Duodenal mucosa (tissue), 2 donors: ENCODE results near the gene MINK1.
"Not testable (repeated sequence)": the region's sequence is repeated elsewhere in the genome, so short reads cannot be mapped to it uniquely, and the experiment has no call there.

ENCODE experiments used
- H3K27ac ChIP-seq: one replicate; pipeline ENCODE4 v1.7.0; 2013; ENCODE audit warnings: low read depth, low read length
- H3K27me3 ChIP-seq, 2 donors: one replicate each; pipeline ENCODE4 v1.7.0; 2013; ENCODE audit warnings: low read length in 2 of 2, control low read depth in 1 of 2; ENCODE audit not compliant: insufficient read depth in 2 of 2, control insufficient read depth in 1 of 2
- H3K36me3 ChIP-seq, 2 donors: one replicate each; pipeline ENCODE4 v1.7.0; 2013; ENCODE audit warnings: low read length in 2 of 2, control low read depth in 1 of 2; ENCODE audit not compliant: insufficient read depth in 2 of 2, control insufficient read depth in 1 of 2
- H3K4me1 ChIP-seq, 2 donors: one replicate each; pipeline ENCODE4 v1.7.0; 2013; ENCODE audit warnings: low read length in 2 of 2, control low read depth in 1 of 2; ENCODE audit not compliant: insufficient read depth in 2 of 2, control insufficient read depth in 1 of 2
- H3K4me3 ChIP-seq, 2 donors: one replicate each; pipeline ENCODE4 v1.7.0; 2013; ENCODE audit warnings: low read length in 2 of 2, low read depth in 1 of 2
- H3K9ac ChIP-seq, 2 donors: one replicate each; pipeline ENCODE4 v1.7.0; 2013; ENCODE audit warnings: low read length in 2 of 2, low read depth in 1 of 2
- H3K9me3 ChIP-seq, 2 donors: one replicate each; pipeline ENCODE4 v1.7.0; 2013; ENCODE audit warnings: low read length in 2 of 2, control low read depth in 1 of 2; ENCODE audit not compliant: control insufficient read depth in 1 of 2

The MINK1 gene

DNA sequence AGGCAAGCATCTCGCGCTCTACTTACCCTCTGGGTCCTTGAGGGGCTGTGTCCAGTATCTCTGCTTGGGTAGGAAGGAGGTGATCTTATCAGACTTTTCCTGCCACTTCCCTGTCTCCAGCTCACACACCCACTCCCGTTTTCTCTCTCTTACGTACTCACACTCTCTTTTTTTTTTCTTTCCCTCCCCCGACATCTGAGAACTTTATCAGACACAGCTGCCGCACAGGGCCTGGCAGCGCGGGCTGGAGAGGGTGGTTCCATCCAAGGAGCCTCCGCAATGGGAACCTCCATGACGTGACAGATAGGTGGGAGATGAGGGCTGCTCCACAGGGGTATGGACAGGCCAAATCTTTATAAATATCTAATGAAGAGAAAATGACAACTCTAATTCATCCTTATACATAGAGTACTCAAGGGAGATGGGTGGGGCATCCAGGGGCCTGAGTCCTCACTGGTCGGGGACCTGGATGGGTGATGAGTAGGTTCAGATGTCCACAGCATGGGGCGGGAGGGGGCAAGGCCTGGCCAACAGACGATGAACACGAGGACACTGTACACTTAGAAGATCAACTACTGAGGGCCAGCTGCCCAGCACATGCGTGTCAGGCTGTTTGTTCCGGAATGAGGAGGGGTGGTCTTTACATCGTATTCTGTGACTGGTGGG is 23.3 kb downstream of the MINK1 start:
- Histone ChIP-seq H3K9ac (no peak overlapping the region), H3K9me3 (no peaks in the 10 kb centered on the region), H3K36me3 (peaks cover 5 to 27% of the 10 kb centered on the region in 2 donors), H3K27me3 (no peaks in the 10 kb centered on the region), H3K4me1 (peaks cover 25 to 26% of the 10 kb centered on the region in 2 donors), H3K27ac (no peak overlapping the region), H3K4me3 (no peak overlapping the region)

GRCh38 chr17:4856937-4857314 is 23.8 kb downstream of the MINK1 start:
- Histone ChIP-seq H3K27me3 (no peaks in the 10 kb centered on the region), H3K4me3 (no peak overlapping the region), H3K27ac (no peak overlapping the region), H3K36me3 (peaks cover 5 to 31% of the 10 kb centered on the region in 2 donors), H3K9ac (no peak overlapping the region), H3K9me3 (no peaks in the 10 kb centered on the region), H3K4me1 (peaks cover 21 to 23% of the 10 kb centered on the region in 2 donors)

DNA sequence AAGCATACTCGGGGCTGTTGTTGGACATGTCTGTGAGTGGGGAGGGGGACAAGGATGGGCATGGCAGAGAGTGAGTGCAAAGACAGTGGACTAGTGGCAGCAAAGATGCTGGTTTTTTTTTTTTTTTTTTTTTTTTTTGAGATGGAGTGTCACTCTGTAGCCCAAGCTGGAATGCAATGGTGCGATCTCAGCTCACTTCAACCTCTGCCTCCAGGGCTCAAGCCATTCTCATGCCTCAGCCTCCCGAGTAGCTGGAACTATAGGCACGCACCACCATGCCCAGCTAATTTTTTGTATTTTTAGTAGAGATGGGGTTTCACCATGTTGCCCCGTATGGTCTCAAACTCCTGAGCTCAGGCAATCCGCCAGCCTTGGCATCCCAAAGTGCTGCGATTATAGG is 24.2 kb downstream of the MINK1 start:
- not testable (repeated sequence) for H3K9me3 ChIP-seq, H3K27ac ChIP-seq, H3K4me3 ChIP-seq, H3K9ac ChIP-seq, H3K27me3 ChIP-seq
- H3K4me1 ChIP-seq: peaks cover 18 to 19% of the 10 kb centered on the region in 2 donors
- H3K36me3 ChIP-seq: peaks cover 5 to 34% of the 10 kb centered on the region in 2 donors

GRCh38 chr17:4858068-4858881 is 25.1 kb downstream of the MINK1 start:
- H3K27me3 ChIP-seq: no peaks in the 10 kb centered on the region
- H3K36me3 ChIP-seq: peaks cover 5 to 37% of the 10 kb centered on the region in 2 donors
- H3K27ac ChIP-seq: no peak overlapping the region
- no peak overlapping the region for H3K4me3 ChIP-seq
- no peaks in the 10 kb centered on the region for H3K9me3 ChIP-seq
- H3K9ac ChIP-seq: no peak overlapping the region
- peaks cover 16 to 17% of the 10 kb centered on the region in 2 donors for H3K4me1 ChIP-seq

GRCh38 chr17:4858882-4859260 is 25.7 kb downstream of the MINK1 start:
- Histone ChIP-seq H3K4me1 (peaks cover 16 to 17% of the 10 kb centered on the region in 2 donors), H3K27ac (no peak overlapping the region), H3K9me3 (no peaks in the 10 kb centered on the region), H3K36me3 (peaks cover 5 to 37% of the 10 kb centered on the region in 2 donors), H3K9ac (no peak overlapping the region), H3K27me3 (no peaks in the 10 kb centered on the region), H3K4me3 (no peak overlapping the region)

DNA sequence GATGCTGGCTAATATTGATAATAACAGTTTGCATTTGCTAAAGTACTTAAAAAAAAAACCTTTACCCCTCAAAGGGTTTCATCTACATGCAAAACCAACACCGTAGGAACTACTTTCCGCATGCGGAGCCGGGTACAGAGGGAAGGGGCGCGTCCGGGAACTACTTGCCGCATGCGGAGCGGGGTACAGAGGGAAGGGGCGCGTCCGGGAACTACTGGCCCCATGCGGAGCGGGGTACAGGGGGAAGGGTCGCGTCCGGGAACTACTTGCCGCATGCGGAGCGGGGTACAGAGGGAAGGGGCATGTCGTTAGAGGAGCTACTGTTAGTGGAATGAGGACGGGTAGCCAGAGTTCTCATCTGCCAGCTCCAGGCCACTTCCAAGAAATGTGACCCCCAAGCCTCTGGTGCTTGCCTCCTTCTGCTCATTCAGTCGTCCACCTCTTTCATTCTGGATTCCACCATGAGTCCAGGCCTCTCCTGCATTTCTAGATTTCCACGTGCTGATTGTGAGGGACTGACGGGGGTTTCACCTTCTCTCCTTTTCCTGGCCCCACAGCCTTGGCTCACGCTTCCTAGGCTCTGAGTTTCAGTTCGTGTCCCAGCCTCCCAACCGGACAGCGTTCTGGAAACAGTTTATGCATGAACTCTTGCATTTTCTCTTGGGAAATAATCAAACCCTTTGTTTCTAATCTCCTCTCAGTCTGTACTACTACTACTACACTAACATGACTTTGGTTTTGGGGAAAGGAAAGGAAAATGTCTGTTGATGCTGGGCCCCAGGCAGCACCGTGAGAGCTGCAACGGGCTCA is 26.9 kb downstream of the MINK1 start:
- Histone ChIP-seq H3K9ac (no peak overlapping the region), H3K9me3 (no peaks in the 10 kb centered on the region), H3K4me1 (peaks cover 16 to 17% of the 10 kb centered on the region in 2 donors), H3K4me3 (no peak overlapping the region), H3K36me3 (peaks cover 5 to 34% of the 10 kb centered on the region in 2 donors), H3K27me3 (no peaks in the 10 kb centered on the region), H3K27ac (no peak overlapping the region)

DNA sequence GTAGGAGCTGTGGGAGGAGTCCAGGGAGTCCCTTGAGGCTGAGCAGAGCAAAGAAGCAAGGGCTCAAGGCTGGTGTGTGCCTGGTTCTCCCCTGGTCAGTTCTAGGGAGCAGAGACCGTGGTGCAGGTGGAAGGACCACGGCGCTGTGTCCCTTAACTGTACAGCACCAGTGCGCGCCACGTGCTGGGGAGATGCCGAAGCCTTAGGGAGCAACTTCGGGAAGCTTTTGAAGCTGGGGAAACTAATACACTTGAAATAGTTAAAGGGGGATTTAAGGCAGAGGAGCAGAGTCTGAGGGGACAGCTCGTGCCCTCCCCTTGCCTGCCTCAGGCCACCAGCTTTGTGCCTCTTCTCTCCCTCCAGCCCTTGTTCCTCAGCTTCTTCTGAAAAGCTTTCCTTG is 27.5 kb downstream of the MINK1 start:
- H3K4me1 ChIP-seq: peaks cover 16 to 17% of the 10 kb centered on the region in 2 donors
- no peak overlapping the region for H3K4me3 ChIP-seq
- no peaks in the 10 kb centered on the region for H3K27me3 ChIP-seq
- H3K36me3 ChIP-seq: peaks cover 6 to 34% of the 10 kb centered on the region in 2 donors
- H3K27ac ChIP-seq: no peak overlapping the region
- no peaks in the 10 kb centered on the region for H3K9me3 ChIP-seq
- no peak overlapping the region for H3K9ac ChIP-seq

DNA sequence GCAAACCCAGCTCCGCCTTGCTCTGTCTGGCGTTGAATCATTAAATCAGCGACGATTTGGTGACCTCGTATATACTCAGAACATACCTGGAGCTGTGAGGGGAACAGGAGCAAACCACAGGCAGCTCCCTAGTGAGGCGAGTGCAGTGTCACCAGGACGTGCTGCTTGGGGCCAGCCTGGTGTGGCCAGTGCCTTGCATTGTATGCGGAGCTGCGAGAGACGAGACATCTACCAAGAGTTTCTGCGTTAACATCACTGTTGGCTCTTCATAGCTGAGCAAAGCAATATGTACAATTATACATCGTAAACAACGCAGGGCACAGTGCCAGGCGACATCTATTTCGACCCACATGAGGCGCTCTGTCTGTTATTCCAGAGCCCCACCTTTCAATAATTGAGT is 27.9 kb downstream of the MINK1 start:
- H3K9me3 ChIP-seq: no peaks in the 10 kb centered on the region
- peaks cover 8 to 34% of the 10 kb centered on the region in 2 donors for H3K36me3 ChIP-seq
- H3K4me3 ChIP-seq: no peak overlapping the region
- H3K27ac ChIP-seq: no peak overlapping the region
- H3K27me3 ChIP-seq: no peaks in the 10 kb centered on the region
- no peak overlapping the region for H3K9ac ChIP-seq
- H3K4me1 ChIP-seq: peaks cover 16 to 17% of the 10 kb centered on the region in 2 donors

DNA sequence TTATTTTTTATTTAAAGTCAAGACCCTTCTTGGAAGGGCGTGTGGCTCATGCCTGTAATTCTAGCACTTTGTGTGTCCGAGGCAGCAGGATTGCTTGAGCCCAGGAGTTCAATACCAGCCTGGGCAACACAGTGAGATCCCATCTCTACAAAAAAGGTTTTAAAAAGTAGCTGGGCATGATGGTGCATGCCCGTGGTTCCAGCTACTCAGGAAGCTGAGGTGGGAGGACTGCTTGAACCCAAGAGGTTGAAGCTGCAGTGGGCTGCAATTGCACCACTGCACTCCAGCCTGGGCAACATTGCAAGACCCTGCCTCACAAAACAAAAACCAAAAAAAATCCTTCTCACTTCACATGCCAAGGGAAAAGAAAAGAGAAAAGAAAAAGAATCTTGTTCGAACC is 29.6 kb downstream of the MINK1 start:
- Histone ChIP-seq H3K36me3 (peaks cover 8 to 27% of the 10 kb centered on the region in 2 donors), H3K4me1 (peaks cover 14 to 15% of the 10 kb centered on the region in 2 donors), H3K27ac (no peak overlapping the region), H3K9me3 (no peaks in the 10 kb centered on the region), H3K9ac (no peak overlapping the region), H3K4me3 (no peak overlapping the region), H3K27me3 (no peaks in the 10 kb centered on the region)

GRCh38 chr17:4863321-4863720 is 30.2 kb downstream of the MINK1 start:
- Histone ChIP-seq H3K4me1 (peaks cover 9 to 10% of the 10 kb centered on the region in 2 donors), H3K27me3 (no peaks in the 10 kb centered on the region), H3K9ac (no peak overlapping the region), H3K36me3 (peaks cover 8 to 27% of the 10 kb centered on the region in 2 donors), H3K27ac (no peak overlapping the region), H3K4me3 (no peak overlapping the region), H3K9me3 (no peaks in the 10 kb centered on the region)
